HCT116 (cell line): ENCODE data around the gene CPB1. TPM values are rescaled to one million over a fixed set of nuclear protein-coding genes. Genes with fewer than 3 reads are reported as not detected.

Experiments
- ATAC-seq: fragments of 200-7000 bp; cut with Tn5 transposase; 2 replicates; pipeline ENCODE4 v1.9.1; 2020; ENCODE audit warnings: mild to moderate bottlenecking, moderate library complexity
- BruUV-seq: library from RNA; stranded (reverse); fragments of 400-500 nt; replicated peaks from 2 replicates; lab custom pipeline; 2021; lab: Mats Ljungman, UMichigan
- CTCF ChIA-PET: fragments of 300-600 bp; sonication (Branson Sonifier 250); formaldehyde crosslinking; loops from one replicate; lab custom pipeline; 2021; ENCODE audit warnings: antibody characterized with exemption; lab: Charles Lee
- POLR2A ChIA-PET: fragments of 300-600, 350-600 bp; sonication (Branson Sonifier 250); formaldehyde crosslinking; loops from one replicate; lab custom pipeline; 2021; ENCODE audit warnings: antibody characterized with exemption; lab: Charles Lee
- RAD21 ChIA-PET, 2 experiments: fragments of 300-600 bp; sonication (Branson Sonifier 250); formaldehyde crosslinking; loops; one replicate each; lab custom pipeline; 2023; ENCODE audit warnings: low total read pairs in 2 of 2; ENCODE audit not compliant: uncharacterized antibody in 2 of 2, unreplicated experiment in 2 of 2, low non-redundant PET in 1 of 2; lab: Charles Lee
- DNase-seq: peaks from one replicate; pipeline ENCODE4 v3.0.0-alpha.2; 2010; ENCODE audit warnings: low read depth, low spot score
- H2AFZ ChIP-seq: fragments of 200-600 bp; shearing (Covaris generic), sonication (generic); 2 replicates; pipeline ENCODE4 v1.6.1; 2017; ENCODE audit warnings: low read depth, mixed run types, mixed read lengths, antibody characterized with exemption, low read length; ENCODE audit not compliant: poor library complexity, severe bottlenecking
- H3K27ac ChIP-seq: 2 replicates; pipeline ENCODE4 v1.5.1; 2012; ENCODE audit warnings: low read depth, low read length
- H3K27me3 ChIP-seq: fragments of 200-600 bp; sonication (generic); 2 replicates; pipeline ENCODE4 v1.6.1; 2016; ENCODE audit warnings: mixed run types, low read length, mixed read lengths; ENCODE audit not compliant: insufficient read depth
- H3K36me3 ChIP-seq, 2 experiments: fragments of 200-500 bp in 1 of 2; fragments of 200-600 bp in 1 of 2; sonication (Bioruptor generic) in 1 of 2; sonication (generic) in 1 of 2; 2 replicates each; pipeline versions ENCODE4 v1.5.1 to v1.6.1; 2014 to 2016; ENCODE audit warnings: low read length in 2 of 2, inconsistent platforms in 1 of 2, mixed read lengths in 1 of 2, mixed run types in 1 of 2; ENCODE audit not compliant: insufficient read depth in 2 of 2, control insufficient read depth in 1 of 2
- H3K4me1 ChIP-seq, 2 experiments: fragments of 200-600 bp in 1 of 2; sonication (generic) in 1 of 2; 2 replicates each; pipeline versions ENCODE4 v1.5.1 to v1.6.1; 2012 to 2017; ENCODE audit warnings: low read length in 2 of 2, inconsistent platforms in 1 of 2, mild to moderate bottlenecking in 1 of 2, mixed read lengths in 1 of 2, mixed run types in 1 of 2, moderate library complexity in 1 of 2; ENCODE audit not compliant: insufficient read depth in 2 of 2, control insufficient read depth in 1 of 2
- H3K4me2 ChIP-seq: fragments of 200-600 bp; sonication (generic); 2 replicates; pipeline ENCODE4 v1.6.1; 2017; ENCODE audit warnings: mixed run types, low read length, mixed read lengths
- H3K4me3 ChIP-seq, 2 experiments: fragments of 200-600 bp in 1 of 2; sonication (generic) in 1 of 2; replicated peaks in 1 of 2; 2 replicates each; pipeline ENCODE4 v1.5.1; 2011 to 2016; ENCODE audit warnings: low read length in 2 of 2, control low read depth in 1 of 2, low read depth in 1 of 2, mild to moderate bottlenecking in 1 of 2, mixed read lengths in 1 of 2, mixed run types in 1 of 2
- H3K79me2 ChIP-seq: fragments of 200-600 bp; sonication (generic); 2 replicates; pipeline ENCODE4 v1.6.1; 2017; ENCODE audit warnings: mild to moderate bottlenecking, mixed run types, low read length, moderate library complexity, mixed read lengths; ENCODE audit not compliant: insufficient read depth
- H3K9ac ChIP-seq: fragments of 200-600 bp; sonication (generic); 2 replicates; pipeline ENCODE4 v1.6.1; 2016; ENCODE audit warnings: low read length, mixed read lengths
- H3K9me2 ChIP-seq: fragments of 200-600 bp; sonication (generic), shearing (Covaris generic); 2 replicates; pipeline ENCODE4 v1.6.1; 2017; ENCODE audit warnings: mixed run types, mild to moderate bottlenecking, moderate library complexity; ENCODE audit not compliant: insufficient read depth
- H3K9me3 ChIP-seq, 2 experiments: fragments of 200-500 bp in 1 of 2; fragments of 200-600 bp in 1 of 2; sonication (Bioruptor generic) in 1 of 2; sonication (generic) in 1 of 2; 2 replicates each; pipeline ENCODE4 v1.6.1; 2014 to 2017; ENCODE audit warnings: low read length in 2 of 2, mixed read lengths in 2 of 2, inconsistent platforms in 1 of 2, low read depth in 1 of 2, mild to moderate bottlenecking in 1 of 2, mixed run types in 1 of 2, moderate library complexity in 1 of 2; ENCODE audit not compliant: control insufficient read depth in 1 of 2, insufficient read depth in 1 of 2
- H4K20me1 ChIP-seq: fragments of 200-600 bp; sonication (generic), shearing (Covaris generic); 2 replicates; pipeline ENCODE4 v1.6.1; 2017; ENCODE audit warnings: mixed run types, mild to moderate bottlenecking, moderate library complexity; ENCODE audit not compliant: insufficient read depth
- ATF3 ChIP-seq: IDR thresholded peaks from 2 replicates; pipeline ENCODE4 v1.6.1; 2012
- CBX3 ChIP-seq: IDR thresholded peaks from 2 replicates; pipeline ENCODE4 v1.6.1; 2012; ENCODE audit warnings: low read depth
- CEBPB ChIP-seq: IDR thresholded peaks from 2 replicates; pipeline ENCODE4 v1.6.1; 2012; ENCODE audit warnings: low read depth
- CTCF ChIP-seq, 3 experiments: fragments of 200-600 bp in 1 of 3; sonication (generic) in 1 of 3; IDR thresholded peaks in 2 of 3; conservative IDR thresholded peaks in 1 of 3; 2 replicates each; pipeline ENCODE4 v1.5.1; 2012 to 2017; ENCODE audit warnings: low read depth in 2 of 3, low read length in 2 of 3, antibody characterized with exemption in 1 of 3, borderline replicate concordance in 1 of 3, control low read depth in 1 of 3, mild to moderate bottlenecking in 1 of 3, mixed read lengths in 1 of 3, mixed run types in 1 of 3, moderate library complexity in 1 of 3; ENCODE audit not compliant: insufficient read depth in 1 of 3
- EGR1 ChIP-seq: IDR thresholded peaks from 2 replicates; pipeline ENCODE4 v1.6.1; 2012; ENCODE audit warnings: low read depth
- ELF1 ChIP-seq: IDR thresholded peaks from 2 replicates; pipeline ENCODE4 v1.6.1; 2012; ENCODE audit warnings: low read depth, borderline replicate concordance
- EZH2 ChIP-seq: fragments of 200-600 bp; sonication (generic); IDR thresholded peaks from 2 replicates; pipeline ENCODE4 v1.6.1; 2017; ENCODE audit warnings: antibody characterized with exemption, mixed run types
- EZH2phosphoT487 ChIP-seq: fragments of 200-600 bp; IDR thresholded peaks from 2 replicates; pipeline ENCODE4 v1.6.1; 2018; ENCODE audit warnings: antibody characterized with exemption, borderline replicate concordance
- FOSL1 ChIP-seq: IDR thresholded peaks from 2 replicates; pipeline ENCODE4 v1.6.1; 2012; ENCODE audit warnings: low read depth
- MAX ChIP-seq: IDR thresholded peaks from 2 replicates; pipeline ENCODE4 v1.6.1; 2012
- POLR2A ChIP-seq: IDR thresholded peaks from 2 replicates; pipeline ENCODE4 v1.7.0; 2011; ENCODE audit warnings: borderline replicate concordance; ENCODE audit not compliant: insufficient read depth, insufficient read length; ENCODE audit errors: extremely low read depth
- POLR2AphosphoS5 ChIP-seq: IDR thresholded peaks from 2 replicates; pipeline ENCODE4 v1.6.1; 2011; ENCODE audit warnings: mild to moderate bottlenecking, low read depth, low read length, moderate library complexity
- RAD21 ChIP-seq: IDR thresholded peaks from 2 replicates; pipeline ENCODE4 v1.6.1; 2012; ENCODE audit warnings: low read depth, mild to moderate bottlenecking
- REST ChIP-seq: IDR thresholded peaks from 2 replicates; pipeline ENCODE4 v1.6.1; 2012; ENCODE audit warnings: low read depth
- SIN3A ChIP-seq: IDR thresholded peaks from 2 replicates; pipeline ENCODE4 v1.6.1; 2012; ENCODE audit warnings: low read depth
- SP1 ChIP-seq: IDR thresholded peaks from 2 replicates; pipeline ENCODE4 v1.6.1; 2012; ENCODE audit warnings: low read depth
- YY1 ChIP-seq: IDR thresholded peaks from 2 replicates; pipeline ENCODE4 v1.6.1; 2011; ENCODE audit warnings: low read length, low read depth, moderate library complexity, mild to moderate bottlenecking; ENCODE audit not compliant: insufficient replicate concordance; ENCODE audit errors: extremely low read depth
- ZBTB33 ChIP-seq: IDR thresholded peaks from 2 replicates; pipeline ENCODE4 v1.6.1; 2011; ENCODE audit warnings: mild to moderate bottlenecking, low read length, moderate library complexity; ENCODE audit not compliant: insufficient replicate concordance; ENCODE audit errors: extremely low read depth
- ZNF274 ChIP-seq: fragments of 200-500 bp; sonication (Bioruptor generic); IDR thresholded peaks from 2 replicates; pipeline ENCODE4 v1.6.1; 2014; ENCODE audit warnings: mild to moderate bottlenecking, low read depth, low read length, inconsistent platforms
- intact Hi-C: fragments of 100-400 bp; cut with micrococcal nuclease; formaldehyde crosslinking; loops from 2 replicates; pipeline ENCODE4 v1.10.0; 2022
- total RNA-seq: library from RNA; stranded (reverse); gene quantifications from one replicate; pipeline ENCODE4 v1.2.1, GENCODE V29; 2021; ENCODE audit not compliant: unreplicated experiment

CPB1 gene
- total RNA-seq, 1 experiment from 2014 or later = 6.2 TPM

- CTCF ChIA-PET = no interaction called here
- H3K9ac ChIP-seq = no peak overlapping the region
- H3K4me2 ChIP-seq = no peak overlapping the region
- H4K20me1 ChIP-seq = no peaks in the 10 kb centered on the region
- no peaks in the 10 kb centered on the region for H3K9me3 ChIP-seq
- no peak for DNase-seq
- H2AFZ ChIP-seq = no peak overlapping the region
- H3K79me2 ChIP-seq = no peaks in the 10 kb centered on the region
- no peaks in the 10 kb centered on the region for H3K36me3 ChIP-seq
- RAD21 ChIA-PET = no interaction called here
- POLR2A ChIA-PET = no interaction called here
- H3K27me3 ChIP-seq = no peaks in the 10 kb centered on the region
- no peaks in the 10 kb centered on the region for H3K4me1 ChIP-seq
- TF ChIP-seq FOSL1 (no peak), YY1 (no peak), ELF1 (no peak), EZH2 (no peak), RAD21 (no peak), ZNF274 (no peak), CTCF (IDR thresholded peaks at IDR 0.05 in 2 of 3, conservative IDR thresholded peaks at IDR 0.05 in 1 of 3; ENCODE audit: borderline replicate concordance in 1 of 3, insufficient read depth in 1 of 3, low read depth in 2 of 3, low read length in 2 of 3) (no peak), EZH2phosphoT487 (no peak), CEBPB (no peak), SP1 (no peak), SIN3A (no peak), CBX3 (no peak), REST (no peak), POLR2AphosphoS5 (no peak), MAX (no peak), EGR1 (no peak), POLR2A (no peak), ATF3 (no peak), ZBTB33 (no peak)
- TF ChIP-seq, all 23 proteins: peak for 0
- no peak for ATAC-seq
- BruUV-seq = no TSS peak
- Histone ChIP-seq H3K27ac (no peak overlapping the region), H3K9me2 (no peaks in the 10 kb centered on the region), H3K4me3 (no peak overlapping the region)
- intact Hi-C loops = no loop called here
Observed at GRCh38 chr3:148903941-148904340, 76.3 kb downstream of the CPB1 start.
